Stimulated activated CD4-positive, alpha-beta T cell treated with anti-CD3 and anti-CD28 coated beads, TNF-alpha, amount 100 ng/mL, for 24 hours (primary cell): Measurements from ENCODE around the gene BLOC1S5.
"Not testable (repeated sequence)": the region's sequence is repeated elsewhere in the genome, so short reads cannot be mapped to it uniquely, and the experiment has no call there.

ENCODE experiments used
- DNase-seq, 3 experiments: peaks; one replicate each; pipeline ENCODE4 v3.0.0-alpha.2; 2020; ENCODE audit warnings: low read depth in 3 of 3

BLOC1S5 gene

GRCh38 chr6:8082572-8082953 is 18.4 kb upstream of the BLOC1S5 start:
- DNase-seq: no peak

- no peak for DNase-seq
These were observed 16.4 kb upstream of the BLOC1S5 start for GRCh38 chr6:8080362-8081151.

- no peak for DNase-seq
These were observed 14.9 kb upstream of the BLOC1S5 start for GRCh38 chr6:8079126-8079525.

GRCh38 chr6:8077991-8078390 is 13.8 kb upstream of the BLOC1S5 start:
- DNase-seq: no peak

GRCh38 chr6:8075704-8076103 is 11.5 kb upstream of the BLOC1S5 start:
- no peak for DNase-seq

GRCh38 chr6:8075185-8075584 is 11.0 kb upstream of the BLOC1S5 start:
- DNase-seq: no peak

GRCh38 chr6:8074213-8074612 is 10.0 kb upstream of the BLOC1S5 start:
- DNase-seq: no peak

- no peak for DNase-seq
These were observed 9.6 kb upstream of the BLOC1S5 start for GRCh38 chr6:8073758-8074157.

- DNase-seq: no peak
These were observed 6.5 kb upstream of the BLOC1S5 start for GRCh38 chr6:8070718-8071117.

GRCh38 chr6:8069631-8070284 is 5.6 kb upstream of the BLOC1S5 start:
- DNase-seq: no peak

GRCh38 chr6:8069151-8069550 is 5.0 kb upstream of the BLOC1S5 start:
- no peak for DNase-seq

GRCh38 chr6:8066108-8066507 is 1.9 kb upstream of the BLOC1S5 start:
- no peak for DNase-seq

GRCh38 chr6:8065519-8065911 is 1.3 kb upstream of the BLOC1S5 start:
- DNase-seq: peak; percentile 13 to 31 (median 20)

GRCh38 chr6:8064638-8065518 is 689 bp upstream of the BLOC1S5 start:
- DNase-seq: no peak

GRCh38 chr6:8061736-8062135 is 2.5 kb downstream of the BLOC1S5 start:
- no peak for DNase-seq

- no peak for DNase-seq
These were observed 3.8 kb downstream of the BLOC1S5 start for GRCh38 chr6:8060346-8060745.

GRCh38 chr6:8059129-8059528 is 5.1 kb downstream of the BLOC1S5 start:
- no peak for DNase-seq

- DNase-seq: no peak
These were observed 6.4 kb downstream of the BLOC1S5 start for GRCh38 chr6:8057793-8058192.

- DNase-seq: no peak
These were observed 6.9 kb downstream of the BLOC1S5 start for GRCh38 chr6:8057263-8057662.

- no peak for DNase-seq
These were observed 9.9 kb downstream of the BLOC1S5 start for GRCh38 chr6:8054276-8054675.

- no peak for DNase-seq
These were observed 16.5 kb downstream of the BLOC1S5 start for GRCh38 chr6:8047541-8048292.

GRCh38 chr6:8045769-8046168 is 18.4 kb downstream of the BLOC1S5 start:
- DNase-seq: not testable (repeated sequence)
